Right lobe of liver (tissue), 6 donors: Measurements from ENCODE around the gene DTNB. TPM values are rescaled to one million over a fixed set of nuclear protein-coding genes. Genes with fewer than 3 reads are reported as not detected.
A peak's percentile ranks its signal among the peaks of the same experiment; 100 is the strongest.

Source experiments
- ATAC-seq, 4 donors: fragments of 200-7000 bp; cut with Tn5 transposase; one replicate each; pipeline ENCODE4 v1.9.1; 2020; ENCODE audit warnings: mild to moderate bottlenecking in 4 of 4, moderate library complexity in 4 of 4
- DNase-seq, 3 donors: peaks; one replicate each; pipeline ENCODE4 v3.0.0-alpha.2; 2020
- H3K27ac ChIP-seq, 3 donors: fragments of 200-600 bp; one replicate each; pipeline ENCODE4 v1.8.0; 2022
- H3K27me3 ChIP-seq, 2 donors: fragments of 200-600 bp; one replicate each; pipeline ENCODE4 v1.8.0; 2022
- H3K36me3 ChIP-seq, 4 donors: fragments of 200-600 bp; sonication (generic) in 1 of 4; one replicate each; pipeline versions ENCODE4 v1.5.1 to v1.8.0; 2017 to 2022; ENCODE audit warnings: control low read depth in 1 of 4
- H3K4me1 ChIP-seq, 4 donors: fragments of 200-600 bp; sonication (generic) in 1 of 4; one replicate each; pipeline versions ENCODE4 v1.5.1 to v1.8.0; 2017 to 2022; ENCODE audit warnings: control low read depth in 1 of 4
- H3K4me3 ChIP-seq, 3 donors: fragments of 200-600 bp; one replicate each; pipeline ENCODE4 v1.8.0; 2022
- H3K9me3 ChIP-seq, 4 donors: fragments of 200-600 bp; sonication (generic) in 1 of 4; one replicate each; pipeline versions ENCODE4 v1.5.1 to v1.8.0; 2017 to 2022; ENCODE audit warnings: control low read depth in 1 of 4
- CTCF ChIP-seq, 4 donors: fragments of 200-600 bp in 3 of 4; fragments of 450-650 bp in 1 of 4; IDR thresholded peaks; one replicate each; pipeline versions ENCODE4 v1.5.1 to v1.8.0; 2016 to 2022; ENCODE audit warnings: antibody characterized with exemption in 4 of 4, mild to moderate bottlenecking in 2 of 4
- POLR2A ChIP-seq: fragments of 450-650 bp; IDR thresholded peaks from one replicate; pipeline ENCODE4 v1.6.1; 2017; ENCODE audit warnings: antibody characterized with exemption, mild to moderate bottlenecking
- WGBS: methylation state at CpG from one replicate; pipeline ENCODE4 v1.1.6; 2018; ENCODE audit warnings: low coverage, low lambda C conversion rate; ENCODE audit not compliant: insufficient coverage; ENCODE audit errors: missing lambda C conversion rate; 5-methylcytosine and 5-hydroxymethylcytosine counted together
- intact Hi-C, 2 donors: fragments of 100-400 bp; cut with DNase I; formaldehyde crosslinking; loops; one replicate each; pipeline versions ENCODE4 v1.11.2 to v1.14.1; 2022
- total RNA-seq, 6 experiments: library from RNA; depleted of rRNA in 2 of 6; stranded (reverse); fragments of >200 nt in 2 of 6; fragmentation: NEBNext Ultra II Directional in 3 of 6; extraction: Animal tissue kit (Norgen Biotek cat#: 25700) in 3 of 6; gene quantifications; one replicate each; pipeline versions ENCODE4 v1.1.0 to v1.2.4, GENCODE V29; 2016 to 2023
- donor health status: DM: no; HTN: yes; CAD: no.
- donor health status: DM: no; HTN: no; CAD: no.
- donor health status: DM: no; HTN: no; CAD: no.
- donor health status: DM: no; HTN: yes; CAD: no.
- donor health status: DM: no; HTN: yes; CAD: no.

Gene DTNB
- total RNA-seq, 6 experiments from 2014 or later = 7.0 to 10.3 (median 8.8) TPM

GRCh38 chr2:25559148-25559547, 114.2 kb downstream of the DTNB start:
- Histone ChIP-seq H3K36me3 (no peaks in the 10 kb centered on the region), H3K27me3 (no peaks in the 10 kb centered on the region), H3K4me3 (no peak overlapping the region), H3K9me3 (no peaks in the 10 kb centered on the region), H3K4me1 (no peaks in the 10 kb centered on the region), H3K27ac (no peak overlapping the region)
- ATAC-seq = no peak
- intact Hi-C loops = no loop called here
- TF ChIP-seq POLR2A = no peak
- TF ChIP-seq CTCF (IDR thresholded peaks at IDR 0.05) = no peak
- DNase-seq = no peak
- WGBS = 92% methylated on average over 9 of the region's 10 CpGs

- no peaks in the 10 kb centered on the region for H3K27me3 ChIP-seq
- H3K4me1 ChIP-seq = no peaks in the 10 kb centered on the region
- 66% methylated on average over 2 of the region's 2 CpGs for WGBS
- DNase-seq (no peak), ATAC-seq (peak; percentile 28 to 66 (median 50))
- H3K36me3 ChIP-seq = no peaks in the 10 kb centered on the region
- TF ChIP-seq POLR2A (no peak), CTCF (IDR thresholded peaks at IDR 0.05) (no peak)
- intact Hi-C loops = no loop called here
- no peaks in the 10 kb centered on the region for H3K9me3 ChIP-seq
- H3K27ac ChIP-seq = no peak overlapping the region
- no peak overlapping the region for H3K4me3 ChIP-seq
These were observed 115.1 kb downstream of the DTNB start for GRCh38 chr2:25558262-25558661.

GRCh38 chr2:25557179-25558036, 116.0 kb downstream of the DTNB start:
- H3K36me3 ChIP-seq = no peaks in the 10 kb centered on the region
- no peaks in the 10 kb centered on the region for H3K9me3 ChIP-seq
- no peaks in the 10 kb centered on the region for H3K4me1 ChIP-seq
- ATAC-seq (peak in 2 of 4 donors; percentile 18 to 24), DNase-seq (no peak)
- no peak overlapping the region for H3K4me3 ChIP-seq
- H3K27me3 ChIP-seq = no peaks in the 10 kb centered on the region
- WGBS = 89% methylated on average over 5 of the region's 6 CpGs
- TF ChIP-seq CTCF (IDR thresholded peaks at IDR 0.05) (no peak), POLR2A (no peak)
- no peak overlapping the region for H3K27ac ChIP-seq
- intact Hi-C loops = no loop called here

- WGBS = 96% methylated on average over 4 of the region's 4 CpGs
- H3K27ac ChIP-seq = no peak overlapping the region
- no peaks in the 10 kb centered on the region for H3K27me3 ChIP-seq
- H3K4me1 ChIP-seq = no peaks in the 10 kb centered on the region
- intact Hi-C loops = no loop called here
- TF ChIP-seq POLR2A = no peak
- no peak for TF ChIP-seq CTCF (IDR thresholded peaks at IDR 0.05)
- DNase-seq (no peak), ATAC-seq (no peak)
- no peaks in the 10 kb centered on the region for H3K36me3 ChIP-seq
- no peaks in the 10 kb centered on the region for H3K9me3 ChIP-seq
- no peak overlapping the region for H3K4me3 ChIP-seq
These were observed 121.1 kb downstream of the DTNB start for GRCh38 chr2:25552318-25552717.
